Colonic mucosa (tissue), 4 donors: Measurements from ENCODE around the gene CYP27A1. TPM values are rescaled to one million over a fixed set of nuclear protein-coding genes. Genes with fewer than 3 reads are reported as not detected.
"Not testable (repeated sequence)": the region's sequence is repeated elsewhere in the genome, so short reads cannot be mapped to it uniquely, and the experiment has no call there.

ENCODE experiments used
- DNase-seq: peaks from one replicate; pipeline ENCODE4 v3.0.0-alpha.2; 2020
- H3K27ac ChIP-seq: fragments of 200-600 bp; one replicate; pipeline ENCODE4 v1.8.0; 2021
- H3K27me3 ChIP-seq: fragments of 200-600 bp; one replicate; pipeline ENCODE4 v1.8.0; 2021
- H3K36me3 ChIP-seq: fragments of 200-600 bp; one replicate; pipeline ENCODE4 v1.8.0; 2021
- H3K4me1 ChIP-seq: fragments of 200-600 bp; one replicate; pipeline ENCODE4 v1.8.0; 2021; ENCODE audit warnings: mild to moderate bottlenecking
- H3K4me3 ChIP-seq: fragments of 200-600 bp; one replicate; pipeline ENCODE4 v1.8.0; 2021
- H3K9ac ChIP-seq, 2 donors: one replicate each; pipeline ENCODE4 v1.7.0; 2013; ENCODE audit warnings: control low read depth in 2 of 2, low read depth in 2 of 2, low read length in 2 of 2
- H3K9me3 ChIP-seq: fragments of 200-600 bp; one replicate; pipeline ENCODE4 v1.8.0; 2021
- CTCF ChIP-seq: fragments of 200-600 bp; IDR thresholded peaks from one replicate; pipeline ENCODE4 v1.8.0; 2022; ENCODE audit warnings: antibody characterized with exemption, mild to moderate bottlenecking
- intact Hi-C: fragments of 100-400 bp; cut with DNase I; formaldehyde crosslinking; loops from one replicate; pipeline ENCODE4 v1.14.1; 2022
- total RNA-seq, 2 donors: library from RNA; stranded (reverse); fragmentation: NEBNext Ultra II Directional in 1 of 2; extraction: Animal tissue kit (Norgen Biotek cat#: 25700) in 1 of 2; gene quantifications; one replicate each; pipeline ENCODE4 v1.2.1, GENCODE V29; 2021
- donor health status: healthy.
- donor health status: DM: no; HTN: no; CAD: no.
- donor health status: DM: no; HTN: no; CAD: no.

Gene CYP27A1
- total RNA-seq, 2 donors from 2014 or later: 21.7 to 54.0 TPM

- Histone ChIP-seq H3K27ac (no peak overlapping the region), H3K27me3 (no peaks in the 10 kb centered on the region), H3K4me1 (no peaks in the 10 kb centered on the region), H3K9me3 (no peaks in the 10 kb centered on the region), H3K9ac (no peak overlapping the region), H3K36me3 (no peaks in the 10 kb centered on the region), H3K4me3 (no peak overlapping the region)
- no peak for DNase-seq
- TF ChIP-seq CTCF: no peak
- intact Hi-C loops: no loop called here
Measured at GRCh38 chr2:218839888-218840287, 57.9 kb downstream of the CYP27A1 start.

- intact Hi-C loops, H3K27me3 ChIP-seq: not testable (repeated sequence)
Measured at GRCh38 chr2:218844334-218844733, 62.4 kb downstream of the CYP27A1 start.

GRCh38 chr2:218846963-218847362 is 65.0 kb downstream of the CYP27A1 start:
- not testable (repeated sequence) for H3K27ac ChIP-seq, H3K9me3 ChIP-seq, H3K4me3 ChIP-seq, H3K27me3 ChIP-seq, DNase-seq, H3K4me1 ChIP-seq, H3K36me3 ChIP-seq, H3K9ac ChIP-seq
- intact Hi-C loops: loop anchor here (2.0 kb wide), 1 partner anchor 118 kb away; no protein-coding TSS in a partner anchor

More at GRCh38 chr2:218844334-218844733, 62.4 kb downstream of the CYP27A1 start:
- H3K9ac ChIP-seq, H3K36me3 ChIP-seq, H3K4me3 ChIP-seq, DNase-seq, H3K9me3 ChIP-seq, H3K27ac ChIP-seq, H3K4me1 ChIP-seq: not testable (repeated sequence)

GRCh38 chr2:218849721-218850120 is 67.8 kb downstream of the CYP27A1 start:
- no peaks in the 10 kb centered on the region for H3K9me3 ChIP-seq
- no peak overlapping the region for H3K9ac ChIP-seq
- intact Hi-C loops: no loop called here
- no peak for DNase-seq
- H3K4me3 ChIP-seq: no peak overlapping the region
- peaks cover 7% of the 10 kb centered on the region for H3K27me3 ChIP-seq
- no peak overlapping the region for H3K27ac ChIP-seq
- no peak for TF ChIP-seq CTCF
- no peaks in the 10 kb centered on the region for H3K4me1 ChIP-seq
- no peaks in the 10 kb centered on the region for H3K36me3 ChIP-seq

- Histone ChIP-seq H3K27me3 (peaks cover 15% of the 10 kb centered on the region), H3K4me1 (no peaks in the 10 kb centered on the region), H3K27ac (no peak overlapping the region), H3K9me3 (no peaks in the 10 kb centered on the region), H3K36me3 (no peaks in the 10 kb centered on the region), H3K4me3 (no peak overlapping the region), H3K9ac (no peak overlapping the region)
- DNase-seq: no peak
- TF ChIP-seq CTCF: no peak
- intact Hi-C loops: no loop called here
Measured at GRCh38 chr2:218850796-218851195, 68.8 kb downstream of the CYP27A1 start.

GRCh38 chr2:218851286-218851685 is 69.3 kb downstream of the CYP27A1 start:
- Histone ChIP-seq H3K27ac (no peak overlapping the region), H3K4me1 (no peaks in the 10 kb centered on the region), H3K36me3 (no peaks in the 10 kb centered on the region), H3K27me3 (peaks cover 15% of the 10 kb centered on the region), H3K9ac (no peak overlapping the region), H3K4me3 (no peak overlapping the region), H3K9me3 (no peaks in the 10 kb centered on the region)
- TF ChIP-seq CTCF: no peak
- intact Hi-C loops: no loop called here
- DNase-seq: no peak
